ENCODE results near the gene CXCL12.

The CXCL12 gene

DNA sequence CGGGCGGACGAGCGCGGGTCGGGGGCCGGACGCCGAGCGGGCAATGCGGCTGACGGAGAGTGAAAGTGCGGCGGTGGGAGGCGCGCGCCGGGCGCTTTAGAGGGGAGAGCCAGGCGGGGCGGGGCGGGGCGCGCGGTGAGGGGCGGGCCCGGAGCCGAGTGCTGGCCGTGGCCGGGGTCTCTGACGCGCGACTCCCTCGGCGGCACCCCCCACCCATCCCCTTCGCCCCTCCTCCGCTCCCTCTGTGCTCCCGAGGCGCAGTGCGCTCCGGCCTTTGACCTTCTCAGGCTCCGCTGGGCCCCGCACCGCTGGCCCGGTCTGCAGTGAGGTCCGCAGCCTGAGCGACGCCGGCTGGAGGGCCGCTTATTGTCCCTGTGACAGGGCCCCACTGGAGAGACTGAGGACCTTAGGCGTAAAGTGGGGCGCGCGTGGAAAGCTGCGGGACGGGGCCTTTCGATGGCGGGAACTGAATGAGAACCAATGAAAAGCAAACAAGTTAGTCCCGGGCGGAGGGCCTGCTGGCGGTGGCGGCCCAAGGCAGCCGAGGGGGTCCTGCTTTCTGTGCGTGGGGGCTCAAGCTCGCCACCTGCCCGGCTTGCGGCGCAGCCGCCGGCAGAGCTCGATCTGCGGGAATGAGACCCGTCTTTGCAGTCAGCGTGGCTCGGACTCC is at the start of gene CXCL12:
Gene CXCL12, minus strand, starts transcription at position 72 of the 670 bp plus-strand sequence. CDS start 92 bp downstream, outside the sequence.
- in situ Hi-C loops (cut with MboI; ENCODE audit: low pct_unique_long_range_greater_than_20kb, low sequenced_read_pairs) = loop anchor here (25.0 kb wide), 2 partner anchors 477 to 698 kb away; no protein-coding TSS in a partner anchor
- DNase-seq = no peak

DNA sequence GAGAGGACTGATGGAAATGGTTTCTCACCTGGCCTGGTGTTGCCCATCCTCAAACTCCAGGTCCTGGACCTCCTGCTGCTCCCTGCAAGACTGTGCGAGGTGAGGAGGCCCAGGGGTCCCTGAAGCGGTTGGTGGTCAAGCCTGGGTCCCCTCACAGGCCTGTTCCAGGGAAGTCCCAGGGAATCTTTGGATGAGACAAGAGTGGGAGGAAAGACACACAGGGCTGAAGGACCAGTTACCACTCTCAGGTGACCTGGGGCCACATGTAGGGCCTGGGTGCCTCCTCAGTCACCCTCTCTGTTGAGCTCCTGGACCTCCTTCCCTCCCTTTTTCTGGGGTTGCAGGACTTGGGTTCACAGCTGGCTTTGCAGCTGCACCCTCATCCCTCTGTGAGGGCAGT is 42.6 kb upstream of the CXCL12 start:
- in situ Hi-C loops (cut with MboI; ENCODE audit: low pct_unique_long_range_greater_than_20kb, low sequenced_read_pairs) = no loop called here
- DNase-seq = no peak

DNA sequence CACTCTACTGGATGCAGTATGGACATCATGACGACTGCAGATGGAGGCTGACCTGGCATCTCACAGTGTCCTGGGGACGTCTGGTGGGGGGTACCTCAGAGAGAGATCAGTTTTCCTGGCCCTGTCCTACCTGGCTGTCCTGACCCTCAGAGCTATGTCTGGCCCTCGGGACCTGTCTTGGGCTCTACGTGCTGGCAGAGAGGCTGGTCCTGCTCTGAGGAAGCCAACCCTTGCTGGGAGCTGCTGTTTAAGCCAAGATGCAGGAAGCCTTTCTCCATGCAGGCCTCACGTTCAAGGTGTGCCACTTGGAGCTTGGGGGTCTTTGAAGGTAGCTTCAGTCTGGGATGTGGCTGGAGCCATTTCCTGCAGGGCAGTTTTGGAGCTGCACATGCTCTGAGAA is 42.1 kb upstream of the CXCL12 start:
- in situ Hi-C loops (cut with MboI; ENCODE audit: low pct_unique_long_range_greater_than_20kb, low sequenced_read_pairs) = no loop called here
- no peak for DNase-seq

GRCh38 chr10:44426247-44427034 is 41.5 kb upstream of the CXCL12 start:
- DNase-seq = no peak
- in situ Hi-C loops (cut with MboI; ENCODE audit: low pct_unique_long_range_greater_than_20kb, low sequenced_read_pairs) = no loop called here

GRCh38 chr10:44425466-44425865 is 40.6 kb upstream of the CXCL12 start:
- DNase-seq = no peak
- in situ Hi-C loops (cut with MboI; ENCODE audit: low pct_unique_long_range_greater_than_20kb, low sequenced_read_pairs) = no loop called here

- no peak for DNase-seq
- in situ Hi-C loops (cut with MboI; ENCODE audit: low pct_unique_long_range_greater_than_20kb, low sequenced_read_pairs) = no loop called here
Observed at GRCh38 chr10:44424957-44425356, 40.1 kb upstream of the CXCL12 start.

- DNase-seq = no peak
- in situ Hi-C loops (cut with MboI; ENCODE audit: low pct_unique_long_range_greater_than_20kb, low sequenced_read_pairs) = no loop called here
Observed at GRCh38 chr10:44424298-44424697, 39.4 kb upstream of the CXCL12 start.

- in situ Hi-C loops (cut with MboI; ENCODE audit: low pct_unique_long_range_greater_than_20kb, low sequenced_read_pairs) = no loop called here
- no peak for DNase-seq
Observed at GRCh38 chr10:44422570-44423101, 37.7 kb upstream of the CXCL12 start.

DNA sequence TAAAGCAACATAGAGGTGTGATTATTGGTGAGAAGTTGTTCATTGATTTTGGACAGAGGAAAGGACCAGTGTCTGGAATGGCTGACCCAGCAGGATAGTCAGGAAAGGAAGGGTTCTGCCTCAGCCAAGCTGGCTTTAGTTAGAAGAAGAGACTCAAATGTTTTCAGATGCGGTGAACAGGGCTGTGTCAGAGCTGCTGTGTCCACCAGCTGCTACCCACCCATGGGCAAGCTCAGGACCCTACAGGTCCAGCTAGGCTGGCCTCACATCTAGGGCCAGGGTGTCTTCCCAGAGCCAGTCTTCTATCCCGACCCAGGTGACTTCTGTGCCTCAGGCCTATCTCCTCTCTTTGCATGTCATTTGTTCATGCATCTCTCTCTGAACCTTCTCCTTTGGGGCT is 37.3 kb upstream of the CXCL12 start:
- in situ Hi-C loops (cut with MboI; ENCODE audit: low pct_unique_long_range_greater_than_20kb, low sequenced_read_pairs) = no loop called here
- DNase-seq = no peak

- DNase-seq = no peak
- in situ Hi-C loops (cut with MboI; ENCODE audit: low pct_unique_long_range_greater_than_20kb, low sequenced_read_pairs) = no loop called here
Observed at GRCh38 chr10:44419790-44420549, 35.1 kb upstream of the CXCL12 start.

DNA sequence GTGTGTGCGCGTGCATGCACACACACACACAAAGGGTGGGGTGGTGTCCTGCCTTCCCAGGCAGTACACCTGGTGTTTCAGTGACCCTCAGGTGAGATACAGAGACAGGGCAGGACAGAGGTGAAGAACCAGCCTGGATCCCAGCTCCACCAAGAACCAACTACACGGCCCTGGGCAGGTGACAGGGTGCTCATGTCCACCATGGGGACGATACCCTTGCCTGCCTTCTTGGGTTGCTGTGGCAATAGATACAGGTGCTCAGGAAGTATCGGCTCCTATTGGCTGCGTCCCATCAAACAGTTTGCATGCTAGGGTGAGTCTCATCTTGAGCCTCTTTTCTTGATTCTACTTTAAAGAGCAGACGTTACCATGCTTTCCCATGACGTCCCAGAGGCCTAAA is 33.7 kb upstream of the CXCL12 start:
- in situ Hi-C loops (cut with MboI; ENCODE audit: low pct_unique_long_range_greater_than_20kb, low sequenced_read_pairs) = no loop called here

GRCh38 chr10:44417761-44418160 is 32.9 kb upstream of the CXCL12 start:
- no peak for DNase-seq
- in situ Hi-C loops (cut with MboI; ENCODE audit: low pct_unique_long_range_greater_than_20kb, low sequenced_read_pairs) = no loop called here

More for the DNA sequence above, 33.7 kb upstream of the CXCL12 start:
- no peak for DNase-seq

- in situ Hi-C loops (cut with MboI; ENCODE audit: low pct_unique_long_range_greater_than_20kb, low sequenced_read_pairs) = no loop called here
- DNase-seq = no peak
Observed at GRCh38 chr10:44416936-44417335, 32.0 kb upstream of the CXCL12 start.

GRCh38 chr10:44416021-44416771 is 31.3 kb upstream of the CXCL12 start:
- in situ Hi-C loops (cut with MboI; ENCODE audit: low pct_unique_long_range_greater_than_20kb, low sequenced_read_pairs) = no loop called here
- DNase-seq = no peak

DNA sequence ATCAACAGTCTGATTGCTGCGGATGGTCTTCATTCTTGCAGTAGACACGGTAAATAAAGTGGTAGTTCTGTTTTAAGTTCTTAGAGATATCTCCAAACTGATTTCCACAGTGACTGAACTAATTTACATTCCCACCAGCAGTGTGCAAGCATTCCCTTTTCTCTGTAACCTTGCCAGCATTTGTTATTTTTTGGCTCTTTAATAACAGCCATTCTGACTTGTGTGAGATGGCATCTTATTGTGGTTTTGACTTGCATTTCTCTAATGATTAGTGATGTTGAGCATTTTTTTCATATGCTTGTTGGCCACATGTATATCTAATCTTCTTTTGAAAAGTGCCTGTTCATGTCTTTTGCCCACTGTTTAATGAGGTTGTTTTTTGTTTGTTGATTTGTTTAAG is 30.2 kb upstream of the CXCL12 start:
- in situ Hi-C loops (cut with MboI; ENCODE audit: low pct_unique_long_range_greater_than_20kb, low sequenced_read_pairs) = no loop called here
- DNase-seq = no peak

DNA sequence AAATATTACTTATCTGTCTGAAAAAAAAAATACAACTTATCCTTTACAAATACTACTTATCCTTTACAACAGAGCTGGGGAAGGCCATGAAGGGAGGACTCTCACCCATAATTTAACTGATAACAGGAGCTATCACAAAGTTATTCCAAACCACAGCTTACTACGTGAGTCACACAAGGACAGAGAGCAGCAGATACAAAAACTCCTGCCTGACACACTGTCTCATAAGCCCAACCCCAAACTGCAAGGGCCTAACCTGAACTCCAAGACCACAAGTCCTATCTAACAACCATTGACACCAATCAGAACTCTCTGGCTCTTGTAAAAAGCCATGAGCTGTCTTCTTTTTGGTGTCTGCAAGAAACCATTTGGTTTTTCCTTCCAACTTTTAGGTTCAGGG is 28.5 kb upstream of the CXCL12 start:
- in situ Hi-C loops (cut with MboI; ENCODE audit: low pct_unique_long_range_greater_than_20kb, low sequenced_read_pairs) = no loop called here
- DNase-seq = no peak

GRCh38 chr10:44411251-44411650 is 26.4 kb upstream of the CXCL12 start:
- in situ Hi-C loops (cut with MboI; ENCODE audit: low pct_unique_long_range_greater_than_20kb, low sequenced_read_pairs) = no loop called here
- DNase-seq = no peak

DNA sequence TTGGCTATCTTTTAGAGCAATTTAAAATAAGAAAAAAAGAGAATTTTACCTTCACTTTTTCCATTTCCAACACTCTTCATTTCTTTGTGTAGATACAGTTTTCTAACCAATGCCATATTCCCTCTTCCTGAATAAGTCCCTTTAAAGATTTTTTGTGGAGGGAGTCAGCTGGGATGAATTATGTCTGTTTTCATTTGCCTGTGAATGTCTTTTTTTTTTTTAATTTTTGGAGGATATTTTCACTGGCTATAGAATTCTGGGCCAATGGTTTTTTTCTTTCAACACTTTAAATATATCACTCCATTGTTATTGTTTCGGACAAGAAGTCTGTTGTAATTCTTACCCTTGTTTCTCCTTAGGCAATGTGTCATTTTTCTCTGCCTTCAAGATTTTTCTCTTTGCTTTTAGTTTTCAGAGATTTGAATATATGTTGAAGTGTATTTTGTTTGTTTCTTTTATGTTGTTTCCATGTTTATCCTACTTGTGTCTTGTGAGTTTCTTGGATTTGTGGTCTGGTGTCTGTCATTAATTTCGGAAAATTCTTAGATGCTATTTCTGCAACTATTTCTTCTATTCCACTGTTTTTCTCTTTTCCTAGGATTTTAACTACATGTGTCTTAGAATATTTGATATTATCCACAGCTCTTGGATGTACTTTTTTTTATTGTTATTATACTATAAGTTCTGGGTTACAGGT is 20.0 kb upstream of the CXCL12 start:
- in situ Hi-C loops (cut with MboI; ENCODE audit: low pct_unique_long_range_greater_than_20kb, low sequenced_read_pairs) = no loop called here
- no peak for DNase-seq

Measured in KBM-7 (cell line).